Mucosa of descending colon (tissue), 3 donors: ENCODE measurements around the gene SIK3. TPM values are rescaled to one million over a fixed set of nuclear protein-coding genes. Genes with fewer than 3 reads are reported as not detected.

Experiments
- ATAC-seq: fragments of 200-7000 bp; cut with Tn5 transposase; one replicate; pipeline ENCODE4 v1.9.1; 2020; ENCODE audit warnings: mild to moderate bottlenecking, moderate library complexity
- DNase-seq, 3 donors: peaks; one replicate each; pipeline ENCODE4 v3.0.0-alpha.2; 2020
- H3K36me3 ChIP-seq: fragments of 200-600 bp; one replicate; pipeline ENCODE4 v1.8.0; 2021; ENCODE audit warnings: low read depth, mild to moderate bottlenecking
- H3K4me1 ChIP-seq: fragments of 200-600 bp; one replicate; pipeline ENCODE4 v1.8.0; 2021; ENCODE audit warnings: low read depth, mild to moderate bottlenecking
- H3K4me3 ChIP-seq: fragments of 200-600 bp; one replicate; pipeline ENCODE4 v1.8.0; 2021; ENCODE audit warnings: mild to moderate bottlenecking
- H3K9me3 ChIP-seq: fragments of 200-600 bp; one replicate; pipeline ENCODE4 v1.8.0; 2021; ENCODE audit warnings: mild to moderate bottlenecking
- intact Hi-C, 2 donors: fragments of 100-400 bp; cut with DNase I in 1 of 2; cut with micrococcal nuclease in 1 of 2; formaldehyde crosslinking; loops; one replicate each; pipeline versions ENCODE4 v1.11.0 to v1.11.1; 2022; cut with DNase I, micrococcal nuclease
- total RNA-seq, 3 donors: library from RNA; stranded (reverse); fragmentation: NEBNext Ultra II Directional in 2 of 3; extraction: Animal tissue kit (Norgen Biotek cat#: 25700) in 2 of 3; gene quantifications; one replicate each; pipeline versions ENCODE4 v1.2.1 to v1.2.4, GENCODE V29; 2021 to 2023
- TF ChIP-seq, protein P1 (sequence below): fragments of 200-600 bp; IDR thresholded peaks from one replicate; pipeline ENCODE4 v1.8.0; 2022; ENCODE audit warnings: antibody characterized with exemption, mild to moderate bottlenecking
- donor health status: DM: no; HTN: no; CAD: no; lungs with moderate emphysema.
- donor health status: DM: no; HTN: no; CAD: no.
- donor health status: DM: no; HTN: yes; CAD: no.

The SIK3 gene
- total RNA-seq, 3 donors from 2014 or later = 28.1 to 55.6 (median 41.8) TPM

DNA sequence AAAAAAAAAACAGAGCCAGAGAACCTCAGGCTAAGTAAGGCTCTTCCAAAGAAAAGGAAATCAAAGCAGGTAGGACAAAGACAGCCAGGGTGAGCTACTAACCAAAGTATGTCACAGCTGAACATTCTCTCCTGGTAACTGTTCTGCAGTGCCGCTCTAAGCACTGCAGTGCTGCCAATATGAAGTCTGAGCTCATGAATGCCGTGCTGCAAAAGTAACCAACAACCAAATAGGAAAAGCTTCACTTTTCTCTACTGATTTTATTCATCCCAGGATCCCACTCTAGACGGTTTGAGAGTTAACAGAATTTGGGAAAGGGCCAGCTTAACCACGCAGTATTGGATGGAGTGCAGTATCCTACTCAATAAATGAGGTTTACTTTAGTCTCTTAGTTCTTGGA is 3.5 kb downstream of the SIK3 start:
- DNase-seq = peak in 1 of 3 donors; percentile 12
- Histone ChIP-seq H3K4me1 (peaks cover 30% of the 10 kb centered on the region), H3K36me3 (no peaks in the 10 kb centered on the region), H3K4me3 (no peak overlapping the region), H3K9me3 (no peaks in the 10 kb centered on the region)
- intact Hi-C loops = loop anchor here in 1 of 2 donors (5.0 kb wide), 1 partner anchor 212 kb away; no protein-coding TSS in a partner anchor
- TF ChIP-seq, protein P1, sequence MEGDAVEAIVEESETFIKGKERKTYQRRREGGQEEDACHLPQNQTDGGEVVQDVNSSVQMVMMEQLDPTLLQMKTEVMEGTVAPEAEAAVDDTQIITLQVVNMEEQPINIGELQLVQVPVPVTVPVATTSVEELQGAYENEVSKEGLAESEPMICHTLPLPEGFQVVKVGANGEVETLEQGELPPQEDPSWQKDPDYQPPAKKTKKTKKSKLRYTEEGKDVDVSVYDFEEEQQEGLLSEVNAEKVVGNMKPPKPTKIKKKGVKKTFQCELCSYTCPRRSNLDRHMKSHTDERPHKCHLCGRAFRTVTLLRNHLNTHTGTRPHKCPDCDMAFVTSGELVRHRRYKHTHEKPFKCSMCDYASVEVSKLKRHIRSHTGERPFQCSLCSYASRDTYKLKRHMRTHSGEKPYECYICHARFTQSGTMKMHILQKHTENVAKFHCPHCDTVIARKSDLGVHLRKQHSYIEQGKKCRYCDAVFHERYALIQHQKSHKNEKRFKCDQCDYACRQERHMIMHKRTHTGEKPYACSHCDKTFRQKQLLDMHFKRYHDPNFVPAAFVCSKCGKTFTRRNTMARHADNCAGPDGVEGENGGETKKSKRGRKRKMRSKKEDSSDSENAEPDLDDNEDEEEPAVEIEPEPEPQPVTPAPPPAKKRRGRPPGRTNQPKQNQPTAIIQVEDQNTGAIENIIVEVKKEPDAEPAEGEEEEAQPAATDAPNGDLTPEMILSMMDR = no peak
- ATAC-seq = no peak

- TF ChIP-seq, protein P1 = no peak
- Histone ChIP-seq H3K4me3 (no peak overlapping the region), H3K4me1 (peaks cover 23% of the 10 kb centered on the region), H3K9me3 (no peaks in the 10 kb centered on the region), H3K36me3 (no peaks in the 10 kb centered on the region)
- no peak for ATAC-seq
- intact Hi-C loops = no loop called here
- DNase-seq = no peak
Measured at GRCh38 chr11:117092951-117093590, 5.2 kb downstream of the SIK3 start.

- DNase-seq = no peak
- TF ChIP-seq, protein P1 = no peak
- H3K4me3 ChIP-seq = no peak overlapping the region
Measured at GRCh38 chr11:117091753-117092477, 6.3 kb downstream of the SIK3 start.

DNA sequence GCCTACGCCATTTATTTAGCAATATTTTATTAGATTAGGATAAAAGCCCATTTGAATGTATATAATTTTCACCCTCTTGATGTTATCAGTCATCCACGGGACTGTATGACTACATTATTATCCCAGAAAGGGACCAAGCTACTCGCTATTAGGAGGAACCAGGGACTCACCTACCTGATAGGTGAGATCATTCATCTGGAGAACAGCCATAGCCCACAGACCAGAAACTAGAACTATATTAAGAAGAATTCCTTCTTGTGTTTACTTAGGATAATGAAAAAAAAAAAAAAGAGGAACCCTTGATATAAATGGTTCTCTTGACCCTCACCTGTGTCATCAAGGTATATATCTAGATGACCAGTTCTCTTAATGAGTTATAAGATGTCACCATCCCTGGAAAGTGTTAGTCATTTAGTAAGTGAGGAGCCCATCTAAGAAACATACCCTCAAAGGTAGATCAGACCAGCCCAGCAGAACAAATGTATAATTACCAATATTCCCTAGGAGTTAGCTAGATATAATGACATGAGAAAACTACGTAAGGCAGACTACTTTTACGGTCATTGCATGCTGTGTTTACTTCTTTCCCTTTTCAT is 8.0 kb downstream of the SIK3 start:
- TF ChIP-seq, protein P1 = no peak
- H3K9me3 ChIP-seq = no peaks in the 10 kb centered on the region
- intact Hi-C loops = no loop called here
- no peak overlapping the region for H3K4me3 ChIP-seq
- DNase-seq = no peak
- H3K36me3 ChIP-seq = no peaks in the 10 kb centered on the region
- no peak for ATAC-seq
- H3K4me1 ChIP-seq = peaks cover 8% of the 10 kb centered on the region

More at GRCh38 chr11:117091753-117092477, 6.3 kb downstream of the SIK3 start:
- Histone ChIP-seq H3K9me3 (no peaks in the 10 kb centered on the region), H3K4me1 (peaks cover 23% of the 10 kb centered on the region), H3K36me3 (no peaks in the 10 kb centered on the region)
- intact Hi-C loops = no loop called here
- ATAC-seq = no peak

DNA sequence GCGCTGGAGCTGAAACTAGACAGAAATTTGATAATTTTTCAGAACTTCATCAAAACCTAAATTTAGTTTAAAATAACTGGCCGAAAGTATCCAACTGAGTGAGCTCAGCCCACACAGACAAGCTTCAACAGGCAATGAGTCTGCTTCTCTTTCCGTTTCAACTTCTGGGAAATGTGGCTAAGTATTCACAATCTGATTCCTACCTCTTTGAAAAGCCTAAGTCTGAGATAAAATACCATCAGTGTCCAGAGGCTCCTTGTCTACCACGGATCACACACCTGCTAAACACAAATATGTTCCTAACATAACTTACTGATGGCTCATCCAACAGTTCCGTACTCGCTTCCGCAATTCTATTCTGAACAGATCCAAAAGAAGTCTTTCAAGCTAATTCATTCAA is 8.5 kb downstream of the SIK3 start:
- H3K4me1 ChIP-seq = peaks cover 6% of the 10 kb centered on the region
- no peak for ATAC-seq
- no peak for DNase-seq
- no peak overlapping the region for H3K4me3 ChIP-seq
- intact Hi-C loops = no loop called here
- H3K36me3 ChIP-seq = no peaks in the 10 kb centered on the region
- no peaks in the 10 kb centered on the region for H3K9me3 ChIP-seq
- TF ChIP-seq, protein P1 = no peak
